WTC11 (cell line): Measurements from ENCODE around the gene CDH2. TPM values are rescaled to one million over a fixed set of nuclear protein-coding genes. Genes with fewer than 3 reads are reported as not detected.

Experiments used
- ATAC-seq: fragments of 200-7000 bp; cut with Tn5 transposase; 2 replicates; pipeline ENCODE4 v1.10.0; 2021; ENCODE audit warnings: mild to moderate bottlenecking, moderate library complexity
- CTCF ChIA-PET: fragments of 300-600 bp; sonication (Branson Sonifier 250); formaldehyde crosslinking; loops from one replicate; lab custom pipeline; 2021; ENCODE audit warnings: antibody characterized with exemption; lab: Charles Lee
- POLR2A ChIA-PET: fragments of 350-600 bp; sonication (Branson Sonifier 250); formaldehyde crosslinking; loops from one replicate; lab custom pipeline; 2021; ENCODE audit warnings: antibody characterized with exemption; lab: Charles Lee
- DNase-seq: peaks from one replicate; pipeline ENCODE4 v3.0.0; 2021; ENCODE audit warnings: low spot score
- H3K27ac Mint-ChIP-seq: 2 replicates; pipeline ENCODE4 v1.8.0; 2021; ENCODE audit warnings: mixed read lengths
- H3K27me3 Mint-ChIP-seq: 2 replicates; pipeline ENCODE4 v1.8.0; 2021; ENCODE audit warnings: low read depth, mild to moderate bottlenecking, moderate library complexity, mixed read lengths
- H3K36me3 Mint-ChIP-seq: 2 replicates; pipeline ENCODE4 v1.8.0; 2021; ENCODE audit warnings: mixed read lengths
- H3K4me1 Mint-ChIP-seq: 2 replicates; pipeline ENCODE4 v1.8.0; 2022; ENCODE audit warnings: mixed read lengths
- H3K4me3 Mint-ChIP-seq: 2 replicates; pipeline ENCODE4 v1.8.0; 2021; ENCODE audit warnings: mild to moderate bottlenecking, moderate library complexity, mixed read lengths
- H3K9me3 Mint-ChIP-seq: 2 replicates; pipeline ENCODE4 v1.8.0; 2021; ENCODE audit warnings: mixed read lengths
- AR ChIP-seq: fragments of 250-450 bp; sonication (Bioruptor Pico); IDR thresholded peaks from 2 replicates; pipeline ENCODE4 v1.9.0; 2021; ENCODE audit warnings: mild to moderate bottlenecking
- ATF2 ChIP-seq: sonication (generic); formaldehyde crosslinking; IDR thresholded peaks from 2 replicates; pipeline ENCODE4 v1.8.1; 2022; ENCODE audit warnings: low read depth, missing genetic modification reagents, borderline replicate concordance
- ATF6 ChIP-seq: sonication (generic); formaldehyde crosslinking; IDR thresholded peaks from 2 replicates; pipeline ENCODE4 v1.8.1; 2023; ENCODE audit warnings: mild to moderate bottlenecking, missing genetic modification reagents
- ELF4 ChIP-seq: sonication (generic); formaldehyde crosslinking; IDR thresholded peaks from 2 replicates; pipeline ENCODE4 v1.8.1; 2022; ENCODE audit warnings: low read depth, mild to moderate bottlenecking, moderate library complexity, missing genetic modification reagents
- FOXP4 ChIP-seq: sonication (generic); formaldehyde crosslinking; IDR thresholded peaks from 2 replicates; pipeline ENCODE4 v1.8.0; 2022; ENCODE audit warnings: mild to moderate bottlenecking, missing genetic modification reagents
- KAT7 ChIP-seq: sonication (generic); formaldehyde crosslinking; IDR thresholded peaks from 2 replicates; pipeline ENCODE4 v1.8.1; 2023; ENCODE audit warnings: missing genetic modification reagents, mild to moderate bottlenecking, borderline replicate concordance
- MLX ChIP-seq: sonication (generic); formaldehyde crosslinking; IDR thresholded peaks from 2 replicates; pipeline ENCODE4 v1.8.1; 2023; ENCODE audit warnings: mild to moderate bottlenecking, missing genetic modification reagents, moderate library complexity
- SOX15 ChIP-seq: fragments of 250-450 bp; sonication (Bioruptor Pico); IDR thresholded peaks from 2 replicates; pipeline ENCODE4 v1.9.0; 2021; ENCODE audit warnings: mild to moderate bottlenecking
- ZBTB43 ChIP-seq: sonication (generic); formaldehyde crosslinking; IDR thresholded peaks from 2 replicates; pipeline ENCODE4 v1.8.1; 2023; ENCODE audit warnings: mild to moderate bottlenecking, missing genetic modification reagents
- ZNF121 ChIP-seq: sonication (generic); formaldehyde crosslinking; IDR thresholded peaks from 2 replicates; pipeline ENCODE4 v1.8.0; 2023; ENCODE audit warnings: missing genetic modification reagents
- ZNF219 ChIP-seq: sonication (generic); formaldehyde crosslinking; IDR thresholded peaks from 2 replicates; pipeline ENCODE4 v1.8.0; 2023; ENCODE audit warnings: missing genetic modification reagents, mild to moderate bottlenecking, borderline replicate concordance
- ZNF232 ChIP-seq: sonication (generic); formaldehyde crosslinking; IDR thresholded peaks from 2 replicates; pipeline ENCODE4 v1.8.0; 2022; ENCODE audit warnings: mild to moderate bottlenecking, missing genetic modification reagents
- ZNF317 ChIP-seq: sonication (generic); formaldehyde crosslinking; IDR thresholded peaks from 2 replicates; pipeline ENCODE4 v1.8.1; 2023; ENCODE audit warnings: low read depth, mild to moderate bottlenecking, moderate library complexity, missing genetic modification reagents, borderline replicate concordance
- ZNF532 ChIP-seq: fragments of 250-450 bp; sonication (Bioruptor Pico); IDR thresholded peaks from 2 replicates; pipeline ENCODE4 v1.9.0; 2021; ENCODE audit warnings: mild to moderate bottlenecking, borderline replicate concordance
- ZSCAN18 ChIP-seq: fragments of 250-450 bp; sonication (Bioruptor Pico); IDR thresholded peaks from 2 replicates; pipeline ENCODE4 v2.1.2; 2022; ENCODE audit warnings: mild to moderate bottlenecking, moderate library complexity
- total RNA-seq: library from RNA; stranded (reverse); gene quantifications from 3 replicates; pipeline ENCODE4 v1.2.3, GENCODE V29; 2021

CDH2 gene
- total RNA-seq, 1 experiment from 2014 or later = 17.3 TPM

- H3K4me1 Mint-ChIP-seq = peaks cover 22% of the 10 kb centered on the region
Measured at GRCh38 chr18:28071199-28071598, 105.7 kb downstream of the CDH2 start.

GRCh38 chr18:28068207-28068606 is 108.7 kb downstream of the CDH2 start:
- DNase-seq = no peak
- ATAC-seq = no peak
- Mint-ChIP-seq H3K36me3 (no peaks in the 10 kb centered on the region; the same call in 1 of the 2 replicates), H3K4me3 (no peak overlapping the region), H3K4me1 (peaks cover 26% of the 10 kb centered on the region), H3K27me3 (no peaks in the 10 kb centered on the region), H3K27ac (no peak overlapping the region), H3K9me3 (peaks cover 5% of the 10 kb centered on the region)
- CTCF ChIA-PET = no interaction called here
- POLR2A ChIA-PET = no interaction called here
- TF ChIP-seq ZSCAN18 (CRISPR knock-in tag) = no peak
- TF ChIP-seq ZNF317 = no peak
- no peak for TF ChIP-seq ZNF121

More at GRCh38 chr18:28071199-28071598, 105.7 kb downstream of the CDH2 start:
- Mint-ChIP-seq H3K36me3 (no peaks in the 10 kb centered on the region; the same call in 1 of the 2 replicates), H3K27me3 (no peaks in the 10 kb centered on the region), H3K4me3 (no peak overlapping the region), H3K9me3 (peaks cover 5% of the 10 kb centered on the region), H3K27ac (no peak overlapping the region)
- TF ChIP-seq ZBTB43 = no peak
- no peak for TF ChIP-seq ELF4 (CRISPR knock-in tag)
- ATAC-seq (no peak), DNase-seq (no peak)
- POLR2A ChIA-PET = no interaction called here
- CTCF ChIA-PET = no interaction called here

GRCh38 chr18:28067346-28067745 is 109.6 kb downstream of the CDH2 start:
- H3K36me3 Mint-ChIP-seq = no peaks in the 10 kb centered on the region; the same call in 1 of the 2 replicates
- POLR2A ChIA-PET = no interaction called here
- peaks cover 29% of the 10 kb centered on the region for H3K4me1 Mint-ChIP-seq
- H3K4me3 Mint-ChIP-seq = no peak overlapping the region
- H3K27ac Mint-ChIP-seq = no peak overlapping the region
- no peak for DNase-seq
- H3K27me3 Mint-ChIP-seq = no peaks in the 10 kb centered on the region
- peaks cover 5% of the 10 kb centered on the region for H3K9me3 Mint-ChIP-seq
- ATAC-seq = no peak
- CTCF ChIA-PET = no interaction called here
- TF ChIP-seq MLX (CRISPR knock-in tag) = no peak
- no peak for TF ChIP-seq AR (CRISPR knock-in tag)
- no peak for TF ChIP-seq FOXP4 (CRISPR knock-in tag)
- TF ChIP-seq SOX15 (CRISPR knock-in tag) = no peak
- TF ChIP-seq ATF6 (CRISPR knock-in tag) = no peak
- TF ChIP-seq ZNF232 (CRISPR knock-in tag) = no peak
- no peak for TF ChIP-seq ZNF532 (CRISPR knock-in tag)
- no peak for TF ChIP-seq ATF2 (CRISPR knock-in tag)
- TF ChIP-seq ZNF219 (CRISPR knock-in tag) = no peak
- no peak for TF ChIP-seq KAT7 (CRISPR knock-in tag)
